Measurements from ENCODE around the gene PABPC1L.
"Not testable (repeated sequence)": the region's sequence is repeated elsewhere in the genome, so short reads cannot be mapped to it uniquely, and the experiment has no call there.

The PABPC1L gene

DNA sequence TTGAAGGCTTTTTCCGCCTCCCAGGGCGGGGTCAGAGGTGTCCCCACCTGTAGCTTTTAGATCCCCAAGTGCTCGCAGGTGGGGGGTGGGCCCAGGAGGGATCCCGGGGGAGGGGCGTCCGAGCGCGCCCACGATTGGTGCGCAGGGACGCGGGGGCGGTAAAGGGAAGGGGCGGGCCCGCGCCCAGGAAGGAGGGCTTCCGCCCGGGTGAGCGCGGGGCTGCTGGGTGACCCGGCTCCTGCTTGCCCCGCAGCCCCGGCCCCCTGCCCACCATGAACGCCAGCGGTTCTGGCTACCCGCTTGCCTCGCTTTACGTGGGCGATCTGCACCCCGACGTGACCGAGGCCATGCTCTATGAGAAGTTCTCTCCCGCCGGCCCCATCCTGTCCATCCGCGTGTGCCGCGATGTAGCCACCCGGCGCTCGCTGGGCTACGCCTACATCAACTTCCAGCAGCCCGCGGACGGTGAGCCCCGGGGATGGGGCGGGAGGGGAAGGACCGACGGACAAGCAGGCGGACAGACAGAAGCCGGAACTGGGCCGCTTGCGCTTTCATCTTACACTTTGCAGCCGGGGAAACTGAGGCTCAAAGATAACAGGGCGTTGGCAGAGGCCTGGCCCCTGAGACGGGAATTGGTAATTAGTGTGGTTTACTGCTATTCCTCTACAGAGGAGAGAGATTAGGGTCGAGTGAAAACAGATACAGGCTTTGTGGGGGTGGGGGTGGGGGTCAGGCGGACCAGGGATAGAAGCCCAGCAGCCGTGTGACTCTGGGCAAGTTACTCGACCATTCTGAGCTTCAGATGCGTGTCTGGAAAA lies at the start of gene PABPC1L:
Gene PABPC1L, plus strand, starts transcription at position 189 of the 818 bp plus-strand sequence. Its CDS starts 84 bp downstream, at position 273.
- DNase-seq (ENCODE audit: low read depth in 2 of 2): peak; percentile 58 to 59

DNA sequence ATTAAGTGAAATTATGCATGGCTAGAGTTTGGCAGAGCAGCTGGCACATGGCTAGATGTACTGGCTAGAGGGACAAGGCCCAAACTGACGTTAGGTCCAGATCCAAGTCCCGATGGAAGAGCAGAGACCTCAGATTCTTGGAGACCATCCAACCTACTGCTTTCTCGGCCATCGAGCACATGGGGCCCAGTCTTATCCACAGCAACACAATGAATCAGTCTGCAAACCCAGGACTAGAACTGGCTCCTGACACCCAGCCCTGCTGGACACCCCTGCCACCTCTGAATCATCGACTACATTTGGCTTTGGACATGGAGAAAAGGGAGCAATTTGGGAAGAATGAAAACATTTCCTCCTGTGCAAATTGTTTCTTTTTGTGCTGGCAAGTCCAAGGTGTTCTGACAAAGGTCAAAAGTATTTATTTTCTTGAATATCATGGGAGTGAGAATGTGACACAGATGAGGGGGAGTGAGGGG lies 48.3 kb upstream of the PABPC1L start:
- no peak for DNase-seq (ENCODE audit: low read depth in 2 of 2)

GRCh38 chr20:44862286-44862685 lies 47.6 kb upstream of the PABPC1L start:
- no peak for DNase-seq (ENCODE audit: low read depth in 2 of 2)

DNA sequence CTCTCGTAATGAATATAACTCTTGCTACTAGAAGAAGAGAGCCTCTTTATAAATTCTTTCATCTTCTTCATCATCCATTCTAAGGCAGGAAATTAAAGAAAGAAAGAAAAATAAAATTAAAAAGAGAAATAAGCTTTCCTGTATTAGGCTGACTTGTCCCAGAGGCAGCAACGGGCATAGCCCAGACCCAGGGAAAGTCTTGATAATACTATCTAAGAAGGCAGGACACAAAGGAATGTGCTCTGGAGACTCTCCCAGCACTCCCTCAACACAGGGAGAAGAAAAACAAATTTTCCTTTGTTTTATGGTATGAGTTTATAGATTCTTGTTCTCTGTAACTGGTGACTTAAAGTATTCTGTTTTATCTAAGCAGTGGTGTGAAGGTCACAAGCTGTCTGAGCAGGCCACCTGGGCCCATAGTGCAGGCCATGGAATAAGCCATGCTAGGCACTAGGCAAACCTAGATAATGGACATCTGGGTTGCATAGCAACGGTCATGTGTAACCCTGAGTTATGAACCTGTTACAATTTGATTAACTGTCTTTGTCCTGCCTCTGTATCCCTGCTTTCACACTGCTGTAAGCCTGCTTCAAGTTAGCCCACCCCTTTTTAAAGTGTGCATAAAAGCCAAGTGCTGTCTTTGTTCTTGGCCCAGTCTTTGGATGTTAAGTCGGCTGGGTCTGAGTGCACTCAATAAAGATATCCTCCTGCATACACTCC lies 46.3 kb upstream of the PABPC1L start:
- not testable (repeated sequence) for DNase-seq (ENCODE audit: low read depth in 2 of 2)

DNA sequence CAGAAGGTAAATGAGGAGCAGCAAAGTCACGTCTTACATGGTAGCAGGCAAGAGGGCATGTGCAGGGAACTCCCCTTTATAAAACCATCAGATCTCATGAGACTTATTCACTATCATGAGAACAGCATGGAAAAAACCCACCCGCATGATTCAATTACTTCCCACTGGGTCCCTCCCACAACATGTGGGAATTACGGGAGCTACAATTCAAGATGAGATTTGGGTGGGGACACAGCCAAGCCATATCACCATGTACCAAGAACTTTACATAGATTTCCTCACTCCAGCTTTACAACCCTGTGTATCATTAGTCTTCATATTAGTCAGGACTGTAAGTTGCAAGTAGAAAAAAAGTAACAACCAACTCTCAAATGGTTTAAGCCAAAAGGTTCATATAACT lies 45.4 kb upstream of the PABPC1L start:
- DNase-seq (ENCODE audit: low read depth in 2 of 2): not testable (repeated sequence)

DNA sequence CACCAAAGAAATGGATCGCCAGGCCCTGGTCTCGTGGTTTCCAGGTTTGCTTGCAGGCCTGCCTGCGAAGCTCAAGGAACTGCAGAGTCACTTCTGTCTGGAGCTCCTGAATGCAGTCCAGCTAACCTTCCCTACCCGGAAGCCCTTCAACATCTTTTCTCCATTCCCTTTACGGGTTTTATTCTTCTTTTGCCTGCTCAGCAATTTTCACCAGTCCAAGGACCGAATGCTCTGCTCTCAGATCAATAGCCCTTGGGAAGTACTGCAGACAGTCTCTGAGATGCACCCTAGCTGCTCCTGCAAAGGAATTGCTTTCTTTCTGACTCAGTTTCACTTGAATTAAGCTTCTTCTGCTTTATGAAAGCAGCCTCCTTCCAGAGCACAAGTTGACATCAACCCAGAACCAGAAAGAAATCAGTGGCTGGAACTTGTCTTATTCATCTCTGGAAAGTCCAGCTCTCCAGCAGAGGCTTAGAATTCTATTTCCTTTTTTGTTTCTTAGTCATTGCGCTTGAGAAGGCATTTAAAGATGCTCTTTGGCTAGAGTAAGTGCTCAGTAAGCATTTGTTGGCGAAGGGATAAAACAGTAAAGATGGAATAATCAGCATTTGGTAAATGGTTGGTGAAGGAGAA lies 43.0 kb upstream of the PABPC1L start:
- DNase-seq (ENCODE audit: low read depth in 2 of 2): no peak

DNA sequence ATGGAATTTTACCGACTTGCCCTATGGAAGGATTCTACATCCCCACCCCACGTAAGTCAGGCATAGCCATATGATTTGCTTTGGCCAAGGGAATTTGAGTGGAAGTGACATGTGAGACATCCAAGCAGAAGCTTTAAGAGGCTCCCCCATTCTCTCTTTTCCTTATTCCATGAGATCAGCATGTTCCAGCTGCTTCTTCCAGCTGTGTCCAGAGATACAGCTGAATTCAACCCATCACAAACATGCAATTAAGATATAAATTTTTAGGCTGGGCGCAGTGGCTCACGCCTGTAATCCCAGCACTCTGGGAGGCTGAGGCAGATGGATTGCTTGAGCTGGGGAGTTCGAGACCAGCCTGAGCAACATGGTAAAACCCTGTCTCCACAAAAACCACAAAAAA lies 40.4 kb upstream of the PABPC1L start:
- DNase-seq (ENCODE audit: low read depth in 2 of 2): no peak

DNA sequence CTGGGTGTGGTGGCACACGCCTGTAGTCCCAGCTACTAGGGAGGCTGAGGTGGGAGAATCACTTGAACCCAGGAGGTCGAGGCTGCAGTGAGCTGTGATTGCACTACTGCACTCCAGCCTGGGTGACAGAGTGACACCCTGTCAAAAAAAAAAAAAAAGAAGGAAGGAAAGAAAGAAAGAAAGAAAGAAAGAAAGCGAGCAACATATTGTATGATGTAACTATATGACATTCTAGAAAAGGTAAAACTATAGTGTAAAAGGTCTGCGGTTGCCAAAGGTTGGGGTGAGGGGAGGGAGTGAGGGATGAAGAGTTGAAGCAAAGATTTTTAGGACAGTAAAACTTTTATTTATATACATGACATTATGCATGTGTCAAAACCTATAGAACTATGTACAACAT lies 27.5 kb upstream of the PABPC1L start:
- DNase-seq (ENCODE audit: low read depth in 2 of 2): not testable (repeated sequence)

GRCh38 chr20:44883214-44883902 lies 26.5 kb upstream of the PABPC1L start:
- no peak for DNase-seq (ENCODE audit: low read depth in 2 of 2)

GRCh38 chr20:44884907-44885391 lies 24.9 kb upstream of the PABPC1L start:
- no peak for DNase-seq (ENCODE audit: low read depth in 2 of 2)

DNA sequence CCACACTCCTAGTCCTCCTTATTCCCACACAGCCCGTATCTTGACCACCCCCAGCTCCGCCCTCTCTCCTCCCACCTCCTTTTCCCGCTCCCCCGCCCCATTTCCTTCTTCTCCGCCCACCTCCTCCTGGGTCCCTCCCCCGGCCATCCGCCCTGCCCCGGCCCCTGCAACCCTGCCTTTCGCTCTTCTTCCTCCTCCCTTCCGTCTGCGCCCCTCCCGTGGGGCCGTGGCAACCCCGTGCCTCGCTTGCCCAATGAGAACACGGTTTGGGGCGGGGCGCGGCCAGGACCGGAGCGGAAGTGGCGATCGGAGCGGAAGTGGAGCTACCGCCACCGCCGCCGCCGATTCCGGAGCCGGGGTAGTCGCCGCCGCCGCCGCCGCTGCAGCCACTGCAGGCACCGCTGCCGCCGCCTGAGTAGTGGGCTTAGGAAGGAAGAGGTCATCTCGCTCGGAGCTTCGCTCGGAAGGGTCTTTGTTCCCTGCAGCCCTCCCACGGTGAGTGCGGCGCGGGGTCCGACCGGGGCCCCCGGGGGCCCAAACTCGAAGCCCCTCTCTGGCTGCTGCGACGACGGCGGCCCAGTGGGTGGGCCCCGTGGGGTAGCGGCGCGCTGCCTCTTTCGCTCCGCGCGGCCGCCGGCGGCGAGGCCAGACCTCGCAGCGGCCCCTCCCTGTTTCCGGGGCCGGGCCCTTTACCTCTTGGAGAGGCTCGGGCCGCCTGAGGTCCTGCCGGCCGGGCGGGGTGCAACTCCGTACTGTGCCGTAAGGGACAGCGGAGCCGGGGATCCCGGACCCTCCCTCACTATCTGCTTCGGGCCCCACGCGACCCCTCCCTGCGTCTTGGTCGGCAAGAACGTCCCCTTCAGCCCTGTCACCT lies 24.2 kb upstream of the PABPC1L start, which contains the start of gene YWHAB:
Gene YWHAB, plus strand, starts transcription at position 314 of the 874 bp plus-strand sequence. CDS start 15,829 bp downstream, outside the sequence.
- DNase-seq (ENCODE audit: low read depth in 2 of 2): peak; percentile 96

DNA sequence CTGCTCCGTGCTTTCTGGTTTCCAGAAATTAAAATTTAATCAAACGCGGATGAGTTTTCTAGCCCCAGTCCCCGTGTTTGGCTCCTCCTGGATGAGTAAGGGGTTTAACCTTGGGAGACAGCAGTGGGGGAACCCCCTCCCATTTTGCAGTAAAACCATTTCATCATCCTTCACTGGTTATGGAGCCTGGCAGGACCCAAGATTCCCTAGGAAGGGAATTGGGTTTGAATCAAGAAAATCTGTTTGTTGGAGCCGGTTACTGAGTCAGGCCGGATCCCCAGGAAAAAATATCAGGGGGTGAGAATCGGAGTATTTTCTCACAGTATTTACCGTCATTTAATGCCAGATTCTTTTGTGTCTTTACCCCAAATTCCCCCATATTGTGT lies 23.6 kb upstream of the PABPC1L start:
- DNase-seq (ENCODE audit: low read depth in 2 of 2): no peak

GRCh38 chr20:44886828-44887227 lies 23.0 kb upstream of the PABPC1L start:
- DNase-seq (ENCODE audit: low read depth in 2 of 2): no peak

- no peak for DNase-seq (ENCODE audit: low read depth in 2 of 2)
Observed at GRCh38 chr20:44887466-44887865, 22.4 kb upstream of the PABPC1L start.

DNA sequence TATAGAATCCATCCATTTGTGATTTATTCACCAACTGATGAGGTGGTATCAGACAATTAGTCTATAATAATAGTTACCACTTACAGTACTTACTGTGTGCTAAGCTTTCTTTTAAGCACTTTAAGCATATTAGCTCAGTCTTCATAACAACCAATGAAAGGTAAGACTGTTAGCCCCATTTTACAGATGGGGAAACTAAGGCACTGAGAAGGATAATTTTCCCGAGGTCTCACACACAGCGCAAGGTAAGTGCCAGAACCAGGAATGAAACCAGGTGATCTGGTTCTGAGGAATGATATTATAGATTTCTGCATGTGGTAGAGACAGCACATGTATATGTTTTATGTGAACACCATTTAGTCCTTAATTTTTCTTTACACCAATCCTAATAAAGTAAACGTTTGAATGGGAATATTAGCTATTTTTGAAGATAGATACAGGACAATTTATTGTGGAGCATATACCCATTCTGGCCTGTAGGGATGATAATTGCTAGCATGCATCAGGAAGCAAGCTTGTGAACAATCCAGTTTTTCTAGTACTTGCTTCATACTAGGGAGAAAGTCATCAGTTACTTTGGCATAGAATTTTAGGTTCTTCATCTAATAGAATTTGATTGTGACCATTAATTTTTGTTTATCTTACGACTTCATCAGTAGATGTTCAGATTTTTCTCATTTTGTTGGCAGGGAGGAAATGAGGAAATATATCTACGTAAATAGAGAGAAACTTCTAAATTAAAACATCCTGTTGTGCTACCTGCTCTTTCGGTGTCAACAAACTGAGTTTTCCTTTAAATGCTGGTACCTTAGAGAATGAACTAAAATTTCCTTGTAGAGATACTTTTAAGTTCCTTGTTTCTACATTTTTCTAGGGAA lies 21.4 kb upstream of the PABPC1L start:
- no peak for DNase-seq (ENCODE audit: low read depth in 2 of 2)

- no peak for DNase-seq (ENCODE audit: low read depth in 2 of 2)
Observed at GRCh38 chr20:44891826-44892225, 18.0 kb upstream of the PABPC1L start.

GRCh38 chr20:44894959-44895358 lies 14.9 kb upstream of the PABPC1L start:
- DNase-seq (ENCODE audit: low read depth in 2 of 2): no peak

DNA sequence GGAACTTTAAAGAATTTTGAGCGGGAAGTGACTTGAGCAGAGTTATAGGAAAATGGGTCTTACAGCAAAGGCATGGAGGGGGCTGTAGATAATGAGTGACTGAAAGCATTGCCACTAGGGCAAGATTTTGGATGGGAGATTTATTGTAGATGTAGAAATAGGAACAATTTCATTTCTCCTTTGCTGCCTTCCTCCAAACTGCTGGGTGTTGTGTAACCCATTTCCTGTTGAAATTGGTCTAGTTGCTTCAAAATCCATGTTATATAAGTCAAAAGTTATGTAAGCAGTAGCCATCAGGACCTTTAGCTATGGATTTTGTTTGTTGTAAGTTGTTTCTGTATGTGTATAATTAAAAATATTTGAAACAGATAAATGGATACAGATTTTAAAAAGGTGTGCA lies 13.3 kb upstream of the PABPC1L start:
- no peak for DNase-seq (ENCODE audit: low read depth in 2 of 2)

DNA sequence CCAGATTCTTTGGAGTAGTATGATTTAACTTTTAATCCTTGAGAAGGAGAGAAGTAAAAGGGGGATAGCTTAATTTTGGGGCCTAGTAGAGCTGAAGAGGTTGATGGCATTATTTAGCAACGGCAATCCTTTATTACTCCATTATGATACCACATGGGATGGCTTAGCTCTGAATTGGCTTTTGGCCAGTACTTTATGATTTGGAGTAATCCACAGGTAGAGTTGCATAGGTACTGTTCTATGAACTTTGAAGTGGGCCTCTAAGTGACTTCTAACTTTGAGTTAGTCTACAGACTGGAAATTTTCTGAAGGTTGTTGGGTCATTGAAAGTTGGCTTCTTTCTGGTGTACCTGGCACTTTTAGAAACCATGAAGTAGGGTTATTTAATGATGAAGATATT lies 12.7 kb upstream of the PABPC1L start:
- DNase-seq (ENCODE audit: low read depth in 2 of 2): no peak

Measured in stimulated activated CD8-positive, alpha-beta memory T cell treated with anti-CD3 and anti-CD28 coated beads, Interleukin-15, amount 100 ng/mL, for 4 hours (primary cell).